GM23248 (cell line): ENCODE data around the gene SUPT5H. TPM values are rescaled to one million over a fixed set of nuclear protein-coding genes. Genes with fewer than 3 reads are reported as not detected.

ENCODE experiments used
- DNase-seq: peaks from one replicate; pipeline ENCODE4 v3.0.0-alpha.2; 2015
- H2AFZ ChIP-seq: fragments of 200-600 bp; sonication (generic); 2 replicates; pipeline ENCODE4 v1.6.1; 2016; ENCODE audit warnings: antibody characterized with exemption
- H3F3A ChIP-seq: fragments of 200-600 bp; sonication (generic); 2 replicates; pipeline ENCODE4 v1.6.1; 2016; ENCODE audit warnings: mild to moderate bottlenecking, antibody characterized with exemption, mixed run types; ENCODE audit not compliant: insufficient read depth
- H3K27ac ChIP-seq: fragments of 200-600 bp; sonication (generic); 2 replicates; pipeline ENCODE4 v1.5.1; 2016; ENCODE audit warnings: mild to moderate bottlenecking
- H3K27me3 ChIP-seq: fragments of 200-600 bp; sonication (generic); replicated peaks from 2 replicates; pipeline ENCODE4 v1.6.1; 2016; ENCODE audit warnings: mild to moderate bottlenecking; ENCODE audit not compliant: insufficient read depth
- H3K36me3 ChIP-seq: fragments of 200-600 bp; sonication (generic); 2 replicates; pipeline ENCODE4 v1.6.1; 2016; ENCODE audit warnings: low read depth, mild to moderate bottlenecking
- H3K4me1 ChIP-seq: fragments of 200-600 bp; sonication (generic); 2 replicates; pipeline ENCODE4 v1.6.1; 2016; ENCODE audit warnings: mild to moderate bottlenecking; ENCODE audit not compliant: insufficient read depth
- H3K4me2 ChIP-seq: fragments of 200-600 bp; sonication (generic); one replicate; pipeline ENCODE4 v1.6.1; 2016; ENCODE audit warnings: mild to moderate bottlenecking; ENCODE audit not compliant: unreplicated experiment
- H3K4me3 ChIP-seq: fragments of 200-600 bp; sonication (generic); 2 replicates; pipeline ENCODE4 v1.5.1; 2016; ENCODE audit warnings: mild to moderate bottlenecking
- H3K79me2 ChIP-seq: fragments of 200-600 bp; sonication (generic); 2 replicates; pipeline ENCODE4 v1.6.1; 2016; ENCODE audit warnings: mild to moderate bottlenecking; ENCODE audit not compliant: insufficient read depth
- H3K9ac ChIP-seq: fragments of 200-600 bp; sonication (generic); 2 replicates; pipeline ENCODE4 v1.6.1; 2016; ENCODE audit warnings: mild to moderate bottlenecking
- H3K9me2 ChIP-seq: fragments of 200-600 bp; sonication (generic); 2 replicates; pipeline ENCODE4 v1.6.1; 2016; ENCODE audit warnings: mixed run types, mild to moderate bottlenecking, moderate library complexity; ENCODE audit not compliant: insufficient read depth
- H3K9me3 ChIP-seq: fragments of 200-600 bp; sonication (generic); one replicate; pipeline ENCODE4 v1.6.1; 2017; ENCODE audit warnings: low read depth
- H4K20me1 ChIP-seq: fragments of 200-600 bp; sonication (generic); 2 replicates; pipeline ENCODE4 v1.6.0; 2016; ENCODE audit not compliant: insufficient read depth
- EZH2 ChIP-seq: fragments of 200-600 bp; sonication (generic); IDR thresholded peaks from 2 replicates; pipeline ENCODE4 v1.6.1; 2018; ENCODE audit warnings: antibody characterized with exemption, mild to moderate bottlenecking; ENCODE audit not compliant: insufficient read depth, poor library complexity, severe bottlenecking
- EZH2phosphoT487 ChIP-seq: fragments of 200-600 bp; sonication (generic); IDR thresholded peaks from 2 replicates; pipeline ENCODE4 v1.6.1; 2018; ENCODE audit warnings: antibody characterized with exemption, moderate library complexity, mild to moderate bottlenecking, low read depth; ENCODE audit not compliant: insufficient read depth
- WGBS, 2 experiments: methylation state at CpG; one replicate each; pipeline ENCODE4 v1.1.6; 2015 to 2017; ENCODE audit warnings: low lambda C conversion rate in 2 of 2, low coverage in 1 of 2; ENCODE audit errors: missing lambda C conversion rate in 2 of 2; 5-methylcytosine and 5-hydroxymethylcytosine counted together
- in situ Hi-C: fragments of 300-500 bp; cut with MboI; formaldehyde crosslinking; loops from 2 replicates; pipeline ENCODE4 v1.15.0; 2020
- polyA plus RNA-seq: library from polyadenylated mRNA; unstranded; fragments of >200 nt; fragmentation: Nextera tagmentation; extraction: Ambion mirVana; gene quantifications from 2 replicates; pipeline ENCODE4 v1.2.1, GENCODE V29; 2016
- total RNA-seq: library from RNA; depleted of rRNA; stranded (reverse); fragments of >200 nt; shearing (Covaris generic); gene quantifications from 2 replicates; pipeline ENCODE4 v1.2.3, GENCODE V29; 2014

Gene SUPT5H
- total and polyA plus RNA-seq, 2 experiments from 2014 or later: 76.5 to 125 TPM

DNA sequence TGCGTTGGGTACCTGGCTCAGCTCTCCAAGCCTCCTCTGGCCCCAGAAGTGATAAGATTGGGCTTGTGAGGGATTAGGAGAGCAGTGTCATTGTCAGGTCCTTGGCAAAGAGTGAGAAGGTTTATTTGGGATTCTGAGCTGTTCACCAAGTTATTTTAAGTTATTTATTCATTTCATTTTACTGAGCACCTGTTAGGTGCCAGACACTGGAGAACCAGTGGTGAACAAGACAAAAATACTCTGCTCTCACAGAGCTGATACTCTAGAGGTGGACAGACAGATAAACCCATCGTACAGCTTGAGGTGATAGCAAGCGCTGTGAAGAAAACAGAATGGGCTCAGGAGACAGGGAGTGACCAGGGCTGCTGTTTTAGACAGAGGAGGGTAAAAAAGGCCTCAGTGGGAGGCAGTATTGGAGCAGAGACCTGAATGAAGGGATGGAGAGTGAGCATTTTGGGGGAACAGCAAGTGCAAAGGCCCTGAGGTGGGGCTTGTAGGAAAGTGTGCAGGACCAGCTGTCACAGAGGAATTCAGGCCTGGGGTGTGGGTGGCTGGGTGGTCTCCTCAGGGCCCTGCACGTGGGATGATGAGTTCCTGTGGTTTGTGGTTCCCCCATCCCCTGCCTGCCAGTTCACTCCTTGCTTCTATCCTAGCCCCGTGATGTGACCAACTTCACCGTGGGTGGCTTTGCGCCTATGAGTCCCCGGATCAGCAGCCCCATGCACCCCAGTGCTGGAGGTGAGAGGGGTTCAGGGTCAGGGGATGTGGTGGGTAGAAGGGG is 26.6 kb downstream of the SUPT5H start:
- Histone ChIP-seq H3K27ac (no peak overlapping the region), H3K79me2 (no peaks in the 10 kb centered on the region), H3K4me3 (no peak overlapping the region), H4K20me1 (no peaks in the 10 kb centered on the region), H3K36me3 (peaks cover 20% of the 10 kb centered on the region), H3K4me1 (no peaks in the 10 kb centered on the region), H3K9me2 (no peaks in the 10 kb centered on the region), H3F3A (peaks cover 4% of the 10 kb centered on the region; the same call in 1 of the 2 replicates), H2AFZ (no peak overlapping the region), H3K9ac (no peak overlapping the region), H3K4me2 (no peak overlapping the region), H3K9me3 (no peaks in the 10 kb centered on the region), H3K27me3 (no peaks in the 10 kb centered on the region)
- TF ChIP-seq EZH2: no peak
- 86 to 89% methylated on average over 8 of the region's 8 CpGs for WGBS, 2 experiments
- in situ Hi-C loops: no loop called here
- DNase-seq: no peak

DNA sequence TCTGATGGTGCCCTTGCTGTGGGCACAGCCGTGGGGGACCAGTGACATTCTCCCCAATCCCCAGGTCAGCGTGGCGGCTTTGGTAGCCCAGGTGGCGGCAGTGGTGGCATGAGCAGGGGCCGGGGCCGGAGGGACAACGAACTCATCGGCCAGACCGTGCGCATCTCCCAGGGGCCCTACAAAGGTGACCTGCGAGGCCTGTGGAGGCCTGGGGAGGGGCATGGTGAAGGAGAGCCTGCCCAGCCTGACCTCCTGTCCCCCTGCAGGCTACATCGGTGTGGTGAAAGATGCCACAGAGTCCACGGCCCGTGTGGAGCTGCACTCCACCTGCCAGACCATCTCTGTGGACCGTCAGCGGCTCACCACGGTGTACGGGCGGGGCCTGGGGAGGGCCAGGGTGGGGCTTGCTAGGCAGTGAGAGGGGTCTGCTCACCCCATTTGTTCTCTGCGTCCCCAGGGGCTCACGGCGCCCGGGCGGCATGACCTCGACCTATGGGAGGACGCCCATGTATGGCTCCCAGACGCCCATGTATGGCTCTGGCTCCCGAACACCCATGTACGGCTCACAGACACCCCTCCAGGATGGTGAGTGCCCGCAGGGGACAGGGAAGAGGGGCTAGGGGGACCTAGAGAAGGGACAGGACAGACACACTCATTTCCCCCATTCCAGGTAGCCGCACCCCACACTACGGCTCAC is 27.5 kb downstream of the SUPT5H start:
- Histone ChIP-seq H4K20me1 (no peaks in the 10 kb centered on the region), H3K9me3 (no peaks in the 10 kb centered on the region), H2AFZ (no peak overlapping the region), H3K9ac (no peak overlapping the region), H3K9me2 (no peaks in the 10 kb centered on the region), H3K4me1 (no peaks in the 10 kb centered on the region), H3F3A (peaks cover 6% of the 10 kb centered on the region; the same call in 1 of the 2 replicates), H3K36me3 (peaks cover 20% of the 10 kb centered on the region), H3K4me2 (no peak overlapping the region), H3K27ac (no peak overlapping the region), H3K4me3 (no peak overlapping the region), H3K79me2 (no peaks in the 10 kb centered on the region), H3K27me3 (no peaks in the 10 kb centered on the region)
- TF ChIP-seq EZH2 (no peak), EZH2phosphoT487 (no peak)
- no peak for DNase-seq
- in situ Hi-C loops: no loop called here
- 92% methylated on average over 23 to 32 of the region's 32 CpGs for WGBS, 2 experiments

DNA sequence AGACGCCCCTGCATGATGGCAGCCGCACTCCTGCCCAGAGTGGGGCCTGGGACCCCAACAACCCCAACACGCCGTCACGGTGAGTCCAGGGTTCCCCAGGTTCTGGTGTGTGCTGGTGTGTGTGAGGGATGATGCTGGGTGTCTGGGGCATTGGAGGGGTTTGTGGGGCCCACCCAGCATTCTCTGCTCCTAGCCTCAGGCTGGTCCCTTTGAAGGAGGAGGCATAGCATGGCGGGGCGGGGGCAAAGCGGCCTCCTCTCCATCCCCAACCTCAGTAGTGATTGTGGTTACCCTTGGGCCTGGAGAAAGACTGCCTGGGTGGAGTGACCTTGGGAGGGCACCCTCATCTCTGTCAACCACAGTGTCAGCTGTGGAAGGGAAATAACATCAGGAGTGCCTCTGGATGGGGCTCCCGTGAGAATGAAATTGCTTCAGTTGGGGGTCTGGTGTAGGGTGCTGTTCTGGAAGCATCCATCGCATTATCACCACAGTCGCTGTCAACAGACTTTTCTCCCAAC is 28.1 kb downstream of the SUPT5H start:
- WGBS, 2 experiments: 84 to 87% methylated on average over 11 of the region's 11 CpGs
- no peak overlapping the region for H3K9ac ChIP-seq
- in situ Hi-C loops: no loop called here
- no peaks in the 10 kb centered on the region for H3K4me1 ChIP-seq
- H4K20me1 ChIP-seq: no peaks in the 10 kb centered on the region
- H2AFZ ChIP-seq: no peak overlapping the region
- no peaks in the 10 kb centered on the region for H3K9me3 ChIP-seq
- no peak for DNase-seq
- no peak overlapping the region for H3K4me2 ChIP-seq
- peaks cover 8% of the 10 kb centered on the region for H3F3A ChIP-seq
- peaks cover 20% of the 10 kb centered on the region for H3K36me3 ChIP-seq
- no peak overlapping the region for H3K4me3 ChIP-seq
- no peaks in the 10 kb centered on the region for H3K9me2 ChIP-seq
- no peak for TF ChIP-seq EZH2
- TF ChIP-seq EZH2phosphoT487: no peak
- no peaks in the 10 kb centered on the region for H3K27me3 ChIP-seq
- no peaks in the 10 kb centered on the region for H3K79me2 ChIP-seq
- H3K27ac ChIP-seq: no peak overlapping the region

DNA sequence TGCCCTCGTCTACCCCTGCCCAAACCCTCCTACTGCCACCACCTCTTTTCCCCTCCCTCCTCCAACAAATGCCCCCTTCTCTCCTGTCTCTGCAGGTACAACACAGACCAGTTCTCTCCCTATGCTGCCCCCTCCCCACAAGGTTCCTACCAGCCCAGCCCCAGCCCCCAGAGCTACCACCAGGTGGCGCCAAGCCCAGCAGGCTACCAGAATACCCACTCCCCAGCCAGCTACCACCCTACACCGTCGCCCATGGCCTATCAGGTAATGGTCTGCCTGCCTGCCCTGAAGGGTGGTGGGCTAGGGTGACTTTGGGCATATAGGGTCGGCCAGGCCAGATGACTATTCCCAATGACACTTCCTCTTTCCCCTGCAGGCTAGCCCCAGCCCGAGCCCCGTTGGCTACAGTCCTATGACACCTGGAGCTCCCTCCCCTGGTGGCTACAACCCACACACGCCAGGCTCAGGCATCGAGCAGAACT is 28.8 kb downstream of the SUPT5H start:
- peak; percentile 49 for DNase-seq
- in situ Hi-C loops: no loop called here

More for the DNA sequence above, 28.8 kb downstream of the SUPT5H start:
- no peak overlapping the region for H3K9ac ChIP-seq
- H3K4me2 ChIP-seq: no peak overlapping the region
- H3K27ac ChIP-seq: no peak overlapping the region
- H3K27me3 ChIP-seq: no peaks in the 10 kb centered on the region
- H3F3A ChIP-seq: peaks cover 10% of the 10 kb centered on the region
- WGBS, 2 experiments: 53 to 59% methylated on average over 9 of the region's 9 CpGs
- no peaks in the 10 kb centered on the region for H3K4me1 ChIP-seq
- H3K9me3 ChIP-seq: no peaks in the 10 kb centered on the region
- H3K36me3 ChIP-seq: peaks cover 20% of the 10 kb centered on the region
- no peak for TF ChIP-seq EZH2phosphoT487
- no peak for TF ChIP-seq EZH2
- no peaks in the 10 kb centered on the region for H3K79me2 ChIP-seq
- no peaks in the 10 kb centered on the region for H3K9me2 ChIP-seq
- no peaks in the 10 kb centered on the region for H4K20me1 ChIP-seq
- H2AFZ ChIP-seq: no peak overlapping the region
- no peak overlapping the region for H3K4me3 ChIP-seq
